ENCODE measurements around the gene KRT86.

DNA sequence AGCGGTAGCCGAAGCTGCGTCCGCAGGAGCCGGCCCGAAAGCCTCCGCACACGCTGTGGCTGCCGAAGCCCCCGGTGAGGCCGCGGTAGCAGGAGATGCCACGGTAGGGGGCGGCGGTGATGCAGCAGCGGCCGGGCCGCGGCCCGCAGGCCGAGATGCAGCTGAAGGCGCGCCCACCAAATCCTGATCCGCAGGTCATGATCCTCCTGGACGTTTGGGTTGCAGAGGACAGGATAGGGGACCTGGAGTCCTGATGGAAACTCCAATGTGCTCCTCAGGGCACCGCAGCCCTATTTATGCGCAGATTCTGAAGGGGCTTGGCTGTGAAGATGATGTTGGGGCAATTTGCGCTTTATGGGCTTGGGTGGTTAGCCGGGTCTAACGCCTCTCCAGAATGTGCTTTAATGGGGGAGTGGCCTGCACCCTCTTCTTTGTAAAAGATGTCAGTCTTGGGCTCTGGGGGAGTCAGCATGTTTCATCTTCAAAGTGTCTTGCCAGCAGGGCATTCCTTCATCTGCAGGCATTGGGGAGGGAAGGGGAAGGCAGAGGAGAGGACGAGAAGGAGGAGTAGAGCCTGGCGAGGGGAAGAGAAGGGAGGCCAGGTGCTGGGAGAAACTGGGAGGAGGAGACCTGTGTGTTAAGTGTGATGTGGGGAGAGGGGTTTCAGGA, 17.0 kb downstream of the KRT86 start, which contains the start of gene KRT81:
- TF ChIP-seq EZH2 (IDR thresholded peaks at IDR 0.05; ENCODE audit: borderline replicate concordance, low read length): no peak
- no peak for TF ChIP-seq CTCF (IDR thresholded peaks at IDR 0.05; ENCODE audit: low read length)

All from OCI-LY1 (cell line).